Caco-2 (cell line): ENCODE data around the gene DGKB. TPM values are rescaled to one million over a fixed set of nuclear protein-coding genes. Genes with fewer than 3 reads are reported as not detected.

Source experiments
- BruUV-seq: library from RNA; stranded (reverse); fragments of 400-500 nt; replicated peaks from 2 replicates; lab custom pipeline; 2021; lab: Mats Ljungman, UMichigan
- CTCF ChIA-PET: fragments of 300-600 bp; sonication (Branson Sonifier 250); formaldehyde crosslinking; loops from one replicate; lab custom pipeline; 2022; ENCODE audit warnings: antibody characterized with exemption; lab: Charles Lee
- POLR2A ChIA-PET: fragments of 300-600 bp; sonication (Branson Sonifier 250); formaldehyde crosslinking; loops from one replicate; lab custom pipeline; 2022; ENCODE audit warnings: antibody characterized with exemption; lab: Charles Lee
- DNase-seq, 2 experiments: peaks; one replicate each; pipeline versions ENCODE4 v3.0.0 to v3.0.0-alpha.2; 2020 to 2022
- H3K27me3 ChIP-seq: replicated peaks from 2 replicates; pipeline ENCODE4 v1.6.0; 2011; ENCODE audit warnings: low read length; ENCODE audit not compliant: control insufficient read depth, insufficient read depth
- H3K36me3 ChIP-seq: 2 replicates; pipeline ENCODE4 v1.5.1; 2011; ENCODE audit warnings: low read length; ENCODE audit not compliant: control insufficient read depth, insufficient read depth
- H3K4me1 ChIP-seq: fragments of 250-450 bp; sonication (Bioruptor Pico); 2 replicates; pipeline ENCODE4 v1.5.1; 2020; ENCODE audit warnings: mild to moderate bottlenecking
- H3K4me3 ChIP-seq: 2 replicates; pipeline ENCODE4 v1.5.1; 2011; ENCODE audit warnings: low read depth, mild to moderate bottlenecking, control low read depth, low read length
- H3K9me3 ChIP-seq: fragments of 250-450 bp; sonication (Bioruptor Pico); 2 replicates; pipeline ENCODE4 v1.5.1; 2020; ENCODE audit warnings: mild to moderate bottlenecking, moderate library complexity
- H3K27ac Mint-ChIP-seq: one replicate; pipeline ENCODE4 v1.8.0; 2022; ENCODE audit warnings: mixed read lengths; ENCODE audit not compliant: unreplicated experiment
- H3K27me3 Mint-ChIP-seq: one replicate; pipeline ENCODE4 v1.8.0; 2022; ENCODE audit warnings: mixed read lengths; ENCODE audit not compliant: insufficient read depth, unreplicated experiment
- H3K36me3 Mint-ChIP-seq: one replicate; pipeline ENCODE4 v1.8.0; 2022; ENCODE audit warnings: mild to moderate bottlenecking, mixed read lengths; ENCODE audit not compliant: insufficient read depth, unreplicated experiment
- H3K4me1 Mint-ChIP-seq: one replicate; pipeline ENCODE4 v1.8.0; 2022; ENCODE audit warnings: low read depth, mixed read lengths; ENCODE audit not compliant: unreplicated experiment
- H3K4me3 Mint-ChIP-seq: one replicate; pipeline ENCODE4 v1.8.0; 2022; ENCODE audit warnings: mild to moderate bottlenecking, moderate library complexity, mixed read lengths; ENCODE audit not compliant: unreplicated experiment
- H3K9me3 Mint-ChIP-seq: one replicate; pipeline ENCODE4 v1.8.0; 2022; ENCODE audit warnings: mixed read lengths; ENCODE audit not compliant: unreplicated experiment
- CTCF ChIP-seq, 2 experiments: fragments of 200-600 bp in 1 of 2; IDR thresholded peaks; 1 replicate in 1 of 2; 2 replicates in 1 of 2; pipeline versions ENCODE4 v1.5.1 to v1.8.0; 2011 to 2022; ENCODE audit warnings: antibody characterized with exemption in 1 of 2, control low read depth in 1 of 2, inconsistent platforms in 1 of 2, low read depth in 1 of 2, low read length in 1 of 2, mild to moderate bottlenecking in 1 of 2, moderate library complexity in 1 of 2; ENCODE audit not compliant: insufficient read depth in 1 of 2, severe bottlenecking in 1 of 2, unreplicated experiment in 1 of 2
- intact Hi-C: fragments of 100-400 bp; cut with micrococcal nuclease; formaldehyde crosslinking; loops from one replicate; pipeline ENCODE4 v1.10.0; 2022; ENCODE audit not compliant: unreplicated experiment
- total RNA-seq: library from RNA; stranded (reverse); gene quantifications from 2 replicates; pipeline ENCODE4 v1.2.3, GENCODE V29; 2022

Gene DGKB
- total RNA-seq, 1 experiment from 2014 or later, result 0.39 TPM

GRCh38 chr7:14691597-14692203 lies 210.9 kb downstream of the DGKB start:
- CTCF ChIA-PET, result interaction anchor here (0.6 to 1.0 kb wide), 3 partner anchors 23 to 209 kb away, joined by 3 to 5 read pairs (median 3); no protein-coding TSS in a partner anchor
- H3K27me3 Mint-ChIP-seq, result peaks cover 1% of the 10 kb centered on the region
- Histone ChIP-seq H3K27me3 (no peaks in the 10 kb centered on the region), H3K4me3 (no peak overlapping the region), H3K4me1 (no peaks in the 10 kb centered on the region), H3K36me3 (no peaks in the 10 kb centered on the region), H3K9me3 (no peaks in the 10 kb centered on the region)
- intact Hi-C loops, result loop anchor here (1.0 kb wide), 1 partner anchor 208 kb away; no protein-coding TSS in a partner anchor
- H3K4me1 Mint-ChIP-seq, result no peaks in the 10 kb centered on the region
- H3K36me3 Mint-ChIP-seq, result no peaks in the 10 kb centered on the region
- H3K9me3 Mint-ChIP-seq, result no peaks in the 10 kb centered on the region
- peak in 1 of 2 experiments; percentile 48 for DNase-seq
- TF ChIP-seq CTCF (IDR thresholded peaks at IDR 0.05; ENCODE audit: insufficient read depth in 1 of 2, low read depth in 1 of 2, low read length in 1 of 2, severe bottlenecking in 1 of 2, unreplicated experiment in 1 of 2), result peak; percentile 80 to 93
- H3K27ac Mint-ChIP-seq, result no peak overlapping the region
- no peak overlapping the region for H3K4me3 Mint-ChIP-seq
- no TSS peak for BruUV-seq
- POLR2A ChIA-PET, result no interaction called here

- DNase-seq, result no peak
- Histone ChIP-seq H3K4me3 (no peak overlapping the region), H3K9me3 (no peaks in the 10 kb centered on the region), H3K36me3 (no peaks in the 10 kb centered on the region), H3K4me1 (no peaks in the 10 kb centered on the region), H3K27me3 (no peaks in the 10 kb centered on the region)
- ChIA-PET POLR2A (no interaction called here), CTCF (interaction anchor here (0.7 to 1.0 kb wide), 2 partner anchors 22 to 101 kb away, joined by 3 to 5 read pairs; no protein-coding TSS in a partner anchor)
- Mint-ChIP-seq H3K27ac (no peak overlapping the region), H3K27me3 (peaks cover 3% of the 10 kb centered on the region), H3K4me1 (no peaks in the 10 kb centered on the region), H3K4me3 (no peak overlapping the region), H3K36me3 (no peaks in the 10 kb centered on the region), H3K9me3 (no peaks in the 10 kb centered on the region)
- no TSS peak for BruUV-seq
- intact Hi-C loops, result loop anchor here (1.0 kb wide), 1 partner anchor 208 kb away; no protein-coding TSS in a partner anchor
- no peak for TF ChIP-seq CTCF (IDR thresholded peaks at IDR 0.05; ENCODE audit: insufficient read depth in 1 of 2, low read depth in 1 of 2, low read length in 1 of 2, severe bottlenecking in 1 of 2, unreplicated experiment in 1 of 2)
Observed at GRCh38 chr7:14691034-14691433, 211.5 kb downstream of the DGKB start.

- peaks cover 3% of the 10 kb centered on the region for H3K27me3 Mint-ChIP-seq
- no peaks in the 10 kb centered on the region for H3K36me3 ChIP-seq
- H3K9me3 ChIP-seq, result no peaks in the 10 kb centered on the region
- H3K27me3 ChIP-seq, result no peaks in the 10 kb centered on the region
- DNase-seq, result no peak
- ChIA-PET CTCF (no interaction called here), POLR2A (no interaction called here)
- no peak overlapping the region for H3K27ac Mint-ChIP-seq
- no peaks in the 10 kb centered on the region for H3K4me1 Mint-ChIP-seq
- no peaks in the 10 kb centered on the region for H3K9me3 Mint-ChIP-seq
- H3K4me3 Mint-ChIP-seq, result no peak overlapping the region
- intact Hi-C loops, result no loop called here
- no peaks in the 10 kb centered on the region for H3K36me3 Mint-ChIP-seq
- no peak overlapping the region for H3K4me3 ChIP-seq
- TF ChIP-seq CTCF (IDR thresholded peaks at IDR 0.05; ENCODE audit: insufficient read depth in 1 of 2, low read depth in 1 of 2, low read length in 1 of 2, severe bottlenecking in 1 of 2, unreplicated experiment in 1 of 2), result no peak
- no peaks in the 10 kb centered on the region for H3K4me1 ChIP-seq
- no TSS peak for BruUV-seq
Observed at GRCh38 chr7:14690486-14690885, 212.1 kb downstream of the DGKB start.
